IMR-90 (cell line): ENCODE data around the gene ANO7. TPM values are rescaled to one million over a fixed set of nuclear protein-coding genes. Genes with fewer than 3 reads are reported as not detected.

Source experiments
- ATAC-seq: fragments of 200-7000 bp; cut with Tn5 transposase; 2 replicates; pipeline ENCODE4 v1.9.1; 2020; ENCODE audit warnings: low read depth, mild to moderate bottlenecking, moderate library complexity
- BruUV-seq: library from RNA; stranded (reverse); fragments of 400-500 nt; replicated peaks from 2 replicates; lab custom pipeline; 2021; lab: Mats Ljungman, UMichigan
- CTCF ChIA-PET: fragments of 300-600 bp; formaldehyde crosslinking; extraction: SDS; loops from one replicate; lab custom pipeline; 2021; ENCODE audit warnings: antibody characterized with exemption; lab: Yijun Ruan, JAX
- POLR2A ChIA-PET: fragments of 300-600 bp; sonication (Branson Sonifier 250); formaldehyde crosslinking; loops from one replicate; lab custom pipeline; 2022; ENCODE audit warnings: antibody characterized with exemption; ENCODE audit not compliant: unreplicated experiment; lab: Charles Lee
- DNase-seq: peaks from one replicate; pipeline ENCODE4 v3.0.0; 2013
- H2AFZ ChIP-seq: replicated peaks from 2 replicates; pipeline ENCODE3; 2013; ENCODE audit warnings: low read length, mild to moderate bottlenecking; ENCODE audit not compliant: poor library complexity
- H2AK5ac ChIP-seq: 2 replicates; pipeline ENCODE4 v1.6.1; 2013; ENCODE audit warnings: low read depth, low read length, inconsistent platforms
- H2AK9ac ChIP-seq: replicated peaks from 2 replicates; pipeline ENCODE3; 2013; ENCODE audit warnings: mild to moderate bottlenecking, low read depth, low read length, moderate library complexity; ENCODE audit not compliant: poor library complexity
- H2BK120ac ChIP-seq: 2 replicates; pipeline ENCODE4 v1.6.1; 2013; ENCODE audit warnings: low read depth, low read length, inconsistent platforms
- H2BK15ac ChIP-seq: 3 replicates; pipeline ENCODE4 v1.6.1; 2013; ENCODE audit warnings: low read depth, low read length, inconsistent platforms
- H2BK20ac ChIP-seq: 2 replicates; pipeline ENCODE4 v1.6.1; 2013; ENCODE audit warnings: low read depth, mild to moderate bottlenecking, inconsistent platforms, low read length, moderate library complexity
- H2BK5ac ChIP-seq: 2 replicates; pipeline ENCODE4 v1.6.1; 2013; ENCODE audit warnings: mild to moderate bottlenecking, low read depth, low read length, inconsistent platforms; ENCODE audit not compliant: poor library complexity, severe bottlenecking
- H3K14ac ChIP-seq: replicated peaks from 2 replicates; pipeline ENCODE4 v1.6.1; 2013; ENCODE audit warnings: low read depth, low read length, inconsistent platforms
- H3K18ac ChIP-seq: 2 replicates; pipeline ENCODE4 v1.6.1; 2013; ENCODE audit warnings: low read depth, low read length, control low read depth
- H3K23ac ChIP-seq: 2 replicates; pipeline ENCODE4 v1.6.1; 2013; ENCODE audit warnings: low read depth, low read length, inconsistent platforms
- H3K27ac ChIP-seq: 2 replicates; pipeline ENCODE4 v1.5.1; 2013; ENCODE audit warnings: mild to moderate bottlenecking, control low read depth, low read length; ENCODE audit not compliant: insufficient read depth
- H3K27me3 ChIP-seq: 2 replicates; pipeline ENCODE4 v1.6.1; 2013; ENCODE audit warnings: low read length; ENCODE audit not compliant: control insufficient read depth, insufficient read depth
- H3K36me3 ChIP-seq: 2 replicates; pipeline ENCODE4 v1.6.1; 2013; ENCODE audit warnings: low read length, mixed read lengths; ENCODE audit not compliant: control insufficient read depth, insufficient read depth
- H3K4ac ChIP-seq: 2 replicates; pipeline ENCODE4 v1.6.1; 2013; ENCODE audit warnings: low read depth, low read length, inconsistent platforms
- H3K4me1 ChIP-seq: 2 replicates; pipeline ENCODE4 v1.6.1; 2013; ENCODE audit warnings: low read length, mixed read lengths; ENCODE audit not compliant: control insufficient read depth, insufficient read depth
- H3K4me2 ChIP-seq: 2 replicates; pipeline ENCODE4 v1.6.1; 2013; ENCODE audit warnings: low read depth, mild to moderate bottlenecking, control low read depth, low read length, moderate library complexity
- H3K4me3 ChIP-seq: 2 replicates; pipeline ENCODE4 v1.5.1; 2013; ENCODE audit warnings: low read depth, mild to moderate bottlenecking, control low read depth, low read length, moderate library complexity; ENCODE audit not compliant: insufficient read depth
- H3K56ac ChIP-seq: 2 replicates; pipeline ENCODE4 v1.6.1; 2013; ENCODE audit warnings: low read length, inconsistent platforms; ENCODE audit not compliant: insufficient read depth; ENCODE audit errors: extremely low read depth
- H3K79me1 ChIP-seq, 2 experiments: 2 replicates each; pipeline ENCODE4 v1.6.1; 2013; ENCODE audit warnings: low read length in 2 of 2, inconsistent platforms in 1 of 2, low read depth in 1 of 2
- H3K9ac ChIP-seq: 2 replicates; pipeline ENCODE4 v1.6.1; 2013; ENCODE audit warnings: low read depth, low read length, control low read depth
- H3K9me1 ChIP-seq: 2 replicates; pipeline ENCODE4 v1.6.1; 2013; ENCODE audit warnings: low read length, inconsistent platforms; ENCODE audit not compliant: insufficient read depth
- H3K9me3 ChIP-seq: 2 replicates; pipeline ENCODE4 v1.6.1; 2013; ENCODE audit warnings: low read length; ENCODE audit not compliant: control insufficient read depth, insufficient read depth
- H4K20me1 ChIP-seq: 2 replicates; pipeline ENCODE4 v1.6.1; 2013; ENCODE audit warnings: low read length, inconsistent platforms; ENCODE audit not compliant: insufficient read depth
- H4K5ac ChIP-seq: 2 replicates; pipeline ENCODE4 v1.6.1; 2013; ENCODE audit warnings: mild to moderate bottlenecking, low read depth, low read length, control low read depth
- H4K8ac ChIP-seq, 2 experiments: 2 replicates each; pipeline ENCODE4 v1.6.1; 2013; ENCODE audit warnings: low read depth in 2 of 2, low read length in 2 of 2, control low read depth in 1 of 2, inconsistent platforms in 1 of 2
- H4K91ac ChIP-seq: 2 replicates; pipeline ENCODE4 v1.6.1; 2013; ENCODE audit warnings: low read depth, low read length, inconsistent platforms; ENCODE audit not compliant: insufficient read depth
- BHLHE40 ChIP-seq: fragments of 150-350 bp; IDR thresholded peaks from 2 replicates; pipeline ENCODE4 v1.6.1; 2016; ENCODE audit warnings: mild to moderate bottlenecking, low read depth, low read length
- MAFK ChIP-seq: IDR thresholded peaks from 2 replicates; pipeline ENCODE4 v1.6.1; 2012; ENCODE audit warnings: low read depth, low read length, improper control_type of control experiment
- POLR2A ChIP-seq: IDR thresholded peaks from 2 replicates; pipeline ENCODE4 v1.6.1; 2012; ENCODE audit warnings: mild to moderate bottlenecking, low read depth, low read length
- WGBS, 2 experiments: methylation state at CpG; one replicate each; pipeline versions ENCODE4 v1.1.5 to v1.1.7; 2013; ENCODE audit warnings: missing lambda C conversion rate in 2 of 2; ENCODE audit not compliant: insufficient read length in 1 of 2; ENCODE audit errors: extremely low coverage in 2 of 2; 5-methylcytosine and 5-hydroxymethylcytosine counted together
- dilution Hi-C: fragments of 300-500 bp; cut with HindIII; formaldehyde crosslinking; loops from one replicate; pipeline ENCODE4 v1.14.3; 2018; ENCODE audit warnings: low sequenced_read_pairs; ENCODE audit not compliant: unreplicated experiment
- in situ Hi-C: fragments of 300-500 bp; cut with MboI; formaldehyde crosslinking; loops from 3 replicates; pipeline ENCODE4 v1.14.3; 2019; ENCODE audit warnings: low sequenced_read_pairs, inconsistent platforms, mixed read lengths
- intact Hi-C: fragments of 100-400 bp; cut with micrococcal nuclease; formaldehyde crosslinking; loops from 2 replicates; pipeline ENCODE4 v1.10.0; 2022
- polyA plus RNA-seq, 3 experiments: library from polyadenylated mRNA; depleted of rRNA; stranded (reverse); fragments of >200 nt; gene quantifications; 2 replicates each; pipeline ENCODE4 v1.2.3, GENCODE V29; 2012; ENCODE audit warnings: low replicate concordance in 1 of 3
- total RNA-seq: library from RNA; depleted of rRNA; stranded (reverse); fragments of >200 nt; gene quantifications from 2 replicates; pipeline ENCODE4 v1.2.3, GENCODE V29; 2012

Gene ANO7
- total and polyA plus RNA-seq, 2 of the 4 experiments (the other 2 are of a cell fraction): 0.36 to 3.4 TPM

DNA sequence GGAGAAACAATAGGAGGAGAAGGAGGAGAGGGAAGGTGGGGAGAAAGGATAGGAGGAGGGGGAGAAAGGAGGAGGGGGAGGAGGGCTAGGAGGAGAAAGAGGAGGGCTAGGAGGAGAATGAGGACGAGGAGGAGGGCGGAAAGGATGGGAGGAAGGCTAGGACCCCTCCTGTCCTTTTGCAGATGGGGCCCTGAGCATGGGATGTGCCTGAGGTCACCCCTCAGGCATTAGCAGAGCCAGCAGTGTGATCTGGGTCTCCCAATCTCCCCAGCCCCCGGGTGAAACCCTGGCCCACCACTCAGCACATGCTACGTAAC, 601 bp upstream of the ANO7 start:
- no peaks in the 10 kb centered on the region for H3K4me1 ChIP-seq
- WGBS, 2 experiments: no CpG with 5 or more reads among the region's 4 CpGs

More for the DNA sequence above, 601 bp upstream of the ANO7 start:
- peaks cover 9% of the 10 kb centered on the region for H3K27me3 ChIP-seq
- H2AK5ac ChIP-seq: no peak overlapping the region
- no peak for DNase-seq
- H3K18ac ChIP-seq: no peak overlapping the region
- no peak overlapping the region for H2BK15ac ChIP-seq
- no peak overlapping the region for H3K23ac ChIP-seq
- H2AFZ ChIP-seq: no peak overlapping the region
- POLR2A ChIA-PET: no interaction called here
- no peak overlapping the region for H3K4me3 ChIP-seq
- H4K91ac ChIP-seq: no peak overlapping the region
- H3K14ac ChIP-seq: no peak overlapping the region
- in situ Hi-C loops (no loop called here), dilution Hi-C loops (no loop called here), intact Hi-C loops (no loop called here)
- peaks cover 5% of the 10 kb centered on the region for H3K36me3 ChIP-seq
- no peak for ATAC-seq
- H3K4ac ChIP-seq: no peak overlapping the region
- no peak overlapping the region for H2BK5ac ChIP-seq
- no peak overlapping the region for H4K5ac ChIP-seq
- no peak for TF ChIP-seq MAFK
- TF ChIP-seq BHLHE40: no peak
- no peak for TF ChIP-seq POLR2A
- H2BK20ac ChIP-seq: no peak overlapping the region
- H3K4me2 ChIP-seq: no peak overlapping the region
- H3K27ac ChIP-seq: no peak overlapping the region
- H3K9me1 ChIP-seq: no peaks in the 10 kb centered on the region
- no peak overlapping the region for H4K8ac ChIP-seq
- no peak overlapping the region for H2BK120ac ChIP-seq
- no peaks in the 10 kb centered on the region for H3K79me1 ChIP-seq
- CTCF ChIA-PET: no interaction called here
- no peaks in the 10 kb centered on the region for H3K9me3 ChIP-seq
- H2AK9ac ChIP-seq: no peak overlapping the region
- no peak overlapping the region for H3K9ac ChIP-seq
- H3K56ac ChIP-seq: no peak overlapping the region
- BruUV-seq: no TSS peak
- no peaks in the 10 kb centered on the region; the same call in 1 of the 2 replicates for H4K20me1 ChIP-seq
